Activated gamma-delta T cell treated with Interleukin-2 at 50 U/mL for 16 hours (primary cell): ENCODE data around the gene ATP4B.

Source experiments
- DNase-seq: peaks from one replicate; pipeline ENCODE4 v3.0.0-alpha.2; 2020

Gene ATP4B

DNA sequence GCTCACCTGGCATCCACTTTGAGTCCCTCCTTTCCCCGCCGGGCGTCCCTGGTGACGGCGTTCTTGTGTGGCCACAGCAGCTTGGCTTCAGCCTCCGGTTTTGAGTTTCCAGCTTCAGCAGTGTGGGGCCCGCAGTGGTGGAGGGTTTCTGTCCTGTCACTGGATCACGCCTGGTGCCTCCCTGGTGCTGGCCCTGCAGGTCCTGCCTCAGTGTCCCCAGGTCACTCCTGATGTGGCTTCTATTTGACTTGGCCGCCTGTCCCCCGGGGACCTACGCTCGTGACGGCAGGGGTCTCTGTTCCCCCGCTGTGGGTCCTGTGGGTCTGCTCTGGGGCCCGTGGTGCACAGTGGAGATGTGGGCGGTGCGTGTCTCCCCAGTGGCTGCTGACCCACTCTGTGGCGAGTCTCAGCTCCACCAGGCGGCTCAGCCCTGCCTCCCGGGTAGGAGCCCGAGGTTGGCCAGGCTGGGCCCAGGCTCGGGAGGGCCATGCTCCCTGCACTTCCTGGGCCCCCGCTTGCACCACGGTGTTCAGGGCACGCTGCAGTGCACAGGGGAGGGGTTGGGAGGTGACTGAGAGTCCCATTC lies 1.9 kb downstream of the ATP4B start:
- no peak for DNase-seq

GRCh38 chr13:113655346-113656002 lies 2.5 kb downstream of the ATP4B start:
- no peak for DNase-seq

- DNase-seq: no peak
Observed at GRCh38 chr13:113654591-113655345, 3.2 kb downstream of the ATP4B start.

DNA sequence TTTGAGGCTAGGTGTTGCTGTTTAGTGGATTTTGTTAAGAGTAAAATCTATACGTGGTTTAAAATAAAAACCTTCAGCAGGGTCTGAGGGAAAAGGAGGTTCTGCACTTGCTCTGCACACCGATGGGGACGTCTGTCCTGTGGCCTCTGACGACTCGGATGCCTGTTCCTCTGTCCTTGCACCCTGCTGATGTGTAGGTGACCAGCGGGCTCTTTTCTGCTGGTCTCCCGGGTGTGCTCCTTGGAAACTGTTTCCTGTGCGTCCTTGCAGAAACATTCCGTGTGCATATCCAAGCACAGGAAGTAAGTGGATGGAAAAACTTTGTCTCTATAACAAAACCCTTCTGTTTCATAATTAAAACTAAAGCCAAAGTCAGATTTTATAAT lies 3.8 kb downstream of the ATP4B start:
- DNase-seq: no peak

GRCh38 chr13:113653264-113654174 lies 4.5 kb downstream of the ATP4B start:
- peak; percentile 21 for DNase-seq

GRCh38 chr13:113652404-113653263 lies 5.4 kb downstream of the ATP4B start:
- DNase-seq: no peak

DNA sequence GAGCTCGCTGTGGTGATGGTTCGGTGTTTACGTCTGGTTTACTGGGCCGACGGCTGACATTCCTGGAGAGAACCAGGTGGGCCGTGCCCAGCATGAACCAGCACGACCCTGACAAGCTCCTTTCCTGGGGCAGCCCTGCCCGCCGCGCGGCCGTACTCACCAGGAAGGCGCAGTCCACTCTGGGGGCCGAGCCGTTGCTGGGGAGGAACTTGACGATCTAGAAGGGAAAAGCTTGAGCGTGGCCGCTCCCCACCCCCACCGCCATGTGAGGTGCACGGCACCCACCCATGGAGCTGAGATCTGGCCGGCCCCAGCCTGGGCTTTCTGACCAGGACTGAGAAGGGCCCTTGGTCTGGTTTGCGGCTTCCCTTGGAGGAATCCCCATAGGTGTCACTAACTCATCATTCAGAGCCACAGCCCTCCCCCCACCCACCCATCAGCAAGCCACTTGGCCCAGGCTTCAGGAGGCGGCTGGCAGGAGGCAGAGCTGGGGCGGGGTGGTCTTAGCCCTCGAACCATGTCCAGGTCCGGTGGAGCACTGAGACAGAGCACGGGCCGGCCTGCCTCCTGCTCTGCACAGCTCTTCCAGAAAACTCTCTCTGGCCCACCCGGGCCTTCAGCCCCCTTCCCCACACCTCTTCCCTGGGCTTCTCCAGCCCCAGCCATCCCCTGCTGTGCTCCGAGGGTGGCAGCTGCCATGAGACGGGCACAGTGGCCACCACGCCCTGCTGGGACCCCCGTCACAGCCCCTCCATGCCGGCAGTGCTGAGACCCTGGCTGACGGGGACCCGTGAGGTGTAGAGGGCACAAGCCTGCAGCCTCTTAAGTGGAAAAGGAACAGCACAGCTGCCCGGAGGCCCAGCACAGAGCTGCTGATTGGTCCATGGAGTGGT lies 6.2 kb downstream of the ATP4B start:
- DNase-seq: no peak

- no peak for DNase-seq
Observed at GRCh38 chr13:113650731-113651148, 7.3 kb downstream of the ATP4B start.

DNA sequence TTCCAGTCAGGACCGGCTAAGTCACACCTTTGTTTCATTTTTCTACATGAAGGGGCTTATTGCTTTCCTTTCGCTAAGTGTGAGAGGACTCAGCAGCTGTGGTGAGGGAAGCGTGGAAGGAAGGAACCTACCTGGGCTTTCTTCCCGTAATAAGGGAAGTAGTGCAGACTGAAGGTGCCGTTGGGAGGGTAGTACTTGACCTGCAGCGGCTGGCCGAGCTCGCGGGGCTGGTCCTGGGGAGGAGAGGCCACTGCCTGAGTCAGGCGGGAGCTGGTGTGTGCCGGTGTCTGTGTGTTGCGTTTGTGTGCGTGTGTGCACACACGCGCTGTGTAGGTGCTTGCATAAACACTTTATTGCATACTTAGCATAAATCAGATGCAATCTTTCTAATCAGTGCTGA lies 7.7 kb downstream of the ATP4B start:
- DNase-seq: no peak

GRCh38 chr13:113649212-113649611 lies 8.8 kb downstream of the ATP4B start:
- DNase-seq: no peak

DNA sequence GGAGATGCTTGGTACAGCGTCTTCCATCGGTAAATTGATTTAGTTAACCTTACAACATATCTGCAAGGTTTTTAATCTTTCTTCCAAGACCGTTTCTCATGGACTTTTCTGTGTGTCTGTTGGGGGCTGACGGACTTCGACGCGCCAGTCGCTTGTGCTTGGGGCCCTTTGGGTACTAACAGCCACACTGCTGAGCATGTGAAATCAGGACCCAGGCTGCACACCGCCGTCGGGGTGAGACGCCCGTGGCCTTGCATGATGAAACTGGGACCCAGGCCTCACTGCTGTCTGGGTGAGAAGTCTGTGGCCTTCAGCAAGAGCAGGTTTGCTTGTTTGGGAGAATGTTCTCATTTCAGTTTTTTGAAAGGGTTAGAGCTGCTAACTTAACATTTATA lies 9.8 kb downstream of the ATP4B start:
- no peak for DNase-seq

DNA sequence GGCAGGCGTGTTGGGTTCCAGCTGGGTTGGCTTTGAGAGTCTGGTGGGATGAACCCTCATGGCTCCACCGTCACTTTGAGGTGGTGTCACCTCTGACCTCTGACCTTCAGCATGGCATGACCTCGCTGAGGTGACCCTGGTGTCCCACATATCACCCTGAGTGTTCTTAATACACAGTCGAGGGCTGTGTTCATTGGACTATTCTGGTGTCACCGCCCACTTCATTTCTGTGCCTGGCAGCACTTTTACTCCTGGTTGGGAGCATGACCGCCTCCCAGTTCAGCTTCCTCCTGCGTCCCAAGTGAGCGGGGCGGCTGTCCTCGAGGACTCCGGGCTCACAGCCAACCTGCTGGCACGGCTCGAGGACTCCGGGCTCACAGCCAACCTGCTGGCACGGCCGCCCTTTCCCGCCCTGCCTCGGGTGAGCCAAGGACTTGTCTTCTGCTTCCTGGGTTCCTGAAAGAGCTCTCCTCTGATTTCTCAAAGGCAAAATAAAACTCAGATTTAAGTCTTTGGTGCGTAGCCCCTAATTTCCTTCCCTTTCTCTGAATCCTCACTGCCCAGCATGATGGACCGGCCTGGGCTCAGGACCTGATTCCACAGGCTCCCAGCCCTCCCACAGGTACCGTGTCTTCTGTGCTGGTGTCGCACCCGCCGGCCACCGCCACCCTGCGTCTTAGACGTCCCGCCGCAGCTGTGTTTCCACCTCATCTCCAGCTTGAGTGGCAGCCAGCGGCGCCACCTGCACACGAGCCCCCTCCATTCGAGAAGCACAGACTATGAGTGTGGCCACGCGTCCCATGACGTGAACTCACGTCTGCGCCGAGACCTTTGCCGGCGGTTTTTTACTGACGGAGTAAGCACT lies 10.4 kb downstream of the ATP4B start:
- DNase-seq: no peak

DNA sequence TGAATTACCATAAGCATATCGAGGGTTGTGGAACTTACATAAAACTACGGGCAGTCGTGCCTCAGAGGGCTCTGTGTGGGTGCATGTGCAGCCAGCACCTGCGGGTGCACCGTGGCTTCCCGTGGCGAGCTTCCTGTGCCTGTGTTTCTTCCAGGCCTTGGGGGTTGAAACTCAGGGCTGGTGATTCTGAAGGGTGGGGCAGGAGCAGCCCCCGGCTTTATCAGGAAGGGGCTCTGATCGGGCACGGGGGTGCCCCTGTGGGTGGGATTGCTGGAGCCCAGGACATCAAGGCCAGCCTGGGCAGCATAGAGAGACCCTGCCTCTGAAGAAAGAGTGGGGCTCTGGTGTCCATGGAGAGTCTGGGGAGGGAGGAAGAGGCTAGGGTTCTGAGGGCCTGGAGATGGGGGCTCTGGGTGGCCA lies 11.1 kb downstream of the ATP4B start:
- DNase-seq: no peak

- no peak for DNase-seq
Observed at GRCh38 chr13:113646376-113646775, 11.6 kb downstream of the ATP4B start.

DNA sequence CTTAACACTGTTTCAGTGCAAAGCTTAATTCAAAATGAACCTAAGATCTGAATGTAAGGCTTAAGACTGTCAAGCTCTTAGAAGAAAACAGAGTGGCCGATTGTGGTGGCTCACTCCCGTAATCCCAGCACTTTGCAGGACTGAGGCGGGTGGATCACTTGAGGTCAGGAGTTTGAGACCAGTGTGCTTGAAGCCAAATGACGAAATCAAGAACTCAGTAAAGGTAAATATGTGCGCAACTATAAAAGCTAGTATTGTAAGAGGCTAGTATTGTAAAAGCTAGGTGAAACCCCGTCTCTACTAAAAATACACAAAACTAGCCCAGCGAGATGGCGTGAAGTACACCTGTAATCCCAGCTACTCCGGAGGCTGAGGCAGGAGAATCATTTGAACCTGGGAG lies 12.7 kb downstream of the ATP4B start:
- DNase-seq: no peak

DNA sequence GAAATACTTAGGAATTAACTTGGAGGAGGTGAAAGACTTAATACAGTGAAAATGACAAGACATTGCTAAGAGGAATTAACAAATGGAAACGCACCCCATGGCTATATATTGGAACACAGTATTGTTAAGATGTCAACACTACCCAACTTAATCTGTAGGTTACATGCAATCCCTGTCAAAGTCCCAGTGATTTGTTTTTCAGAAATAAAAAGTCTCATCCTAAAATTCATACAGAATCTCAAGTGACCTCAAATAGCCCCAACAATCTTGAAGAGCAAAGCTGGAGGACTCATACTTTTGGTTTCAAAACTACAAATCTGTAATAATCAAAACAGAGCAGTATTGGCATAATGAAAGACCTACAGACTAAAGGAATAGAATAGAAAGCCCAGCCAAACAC lies 13.2 kb downstream of the ATP4B start:
- no peak for DNase-seq

DNA sequence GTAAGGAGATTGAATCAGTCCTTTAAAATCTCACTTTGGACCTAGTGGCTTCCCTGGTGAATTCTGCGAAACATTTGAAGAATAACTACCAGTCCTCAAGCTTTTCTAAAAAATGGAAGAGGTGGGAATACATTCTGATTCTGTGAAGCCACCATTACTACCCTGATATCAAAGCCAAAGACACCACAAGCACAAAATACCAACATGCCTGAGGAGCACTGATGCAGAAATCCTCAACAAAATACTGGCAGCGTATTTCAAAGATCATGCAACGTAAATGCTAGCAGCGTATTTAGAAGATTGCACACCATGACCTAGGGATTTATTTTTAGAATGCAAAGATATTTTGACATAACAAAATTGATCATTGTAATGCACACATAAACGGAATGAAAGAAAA lies 14.4 kb downstream of the ATP4B start:
- no peak for DNase-seq

DNA sequence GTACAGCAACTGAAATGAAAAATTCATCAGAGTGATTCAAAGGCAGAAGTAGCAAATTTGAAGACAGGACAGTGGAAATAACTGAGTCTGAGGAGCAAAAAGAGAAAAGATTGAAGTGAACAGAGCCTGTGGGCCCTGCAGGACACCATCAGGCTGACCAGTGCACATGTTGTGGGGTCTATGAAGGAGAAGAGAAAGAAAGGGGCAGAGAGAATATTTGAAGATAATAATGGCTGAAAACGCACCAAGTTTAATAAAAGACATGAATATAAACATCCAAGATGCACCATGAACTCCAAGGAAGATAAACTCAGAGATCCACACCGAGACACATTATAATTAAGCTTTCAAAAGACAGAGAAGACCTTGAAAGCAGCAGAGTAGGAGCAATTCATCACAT lies 15.4 kb downstream of the ATP4B start:
- DNase-seq: no peak

- no peak for DNase-seq
Observed at GRCh38 chr13:113641426-113641825, 16.6 kb downstream of the ATP4B start.

DNA sequence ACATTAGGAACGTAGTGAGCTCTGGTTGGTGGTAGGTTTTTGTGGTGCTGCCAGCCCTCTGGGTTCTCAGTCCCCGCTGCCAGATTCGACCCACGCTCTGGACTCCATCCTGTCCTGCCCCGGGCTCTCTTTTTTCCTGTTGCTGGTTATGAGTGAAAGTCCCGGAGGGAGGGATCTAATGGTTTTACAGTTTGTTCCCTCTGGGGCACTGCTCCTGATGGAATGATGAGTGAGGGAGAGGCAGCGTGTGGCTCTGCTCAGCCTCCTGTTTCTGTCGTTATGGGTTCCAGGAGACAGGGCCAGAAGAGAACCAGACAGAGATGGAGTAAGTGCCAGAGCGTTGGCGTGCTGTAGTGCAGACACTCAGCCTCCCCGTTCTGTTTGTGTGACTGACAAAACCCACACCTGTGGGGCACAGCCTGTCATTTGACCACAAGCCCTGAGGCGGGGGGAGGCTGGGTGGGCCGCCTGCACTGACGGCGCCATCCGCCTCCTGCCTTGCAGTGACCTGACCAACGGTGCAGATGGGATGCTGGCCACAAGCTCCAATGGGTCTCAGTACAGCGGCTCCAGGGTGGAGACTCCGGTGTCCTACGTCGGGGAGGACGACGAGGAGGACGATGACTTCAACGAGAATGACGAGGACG lies 18.3 kb downstream of the ATP4B start:
- DNase-seq: no peak
